HepG2 (cell line): Measurements from ENCODE around the gene M1AP. TPM values are rescaled to one million over a fixed set of nuclear protein-coding genes. Genes with fewer than 3 reads are reported as not detected.
A peak's percentile ranks its signal among the peaks of the same experiment; 100 is the strongest.

Source experiments
- ARNT ChIP-seq: fragments of 450-650 bp; IDR thresholded peaks from 2 replicates; pipeline ENCODE4 v1.6.1; 2017
- ARNT2 ChIP-seq: sonication (generic); formaldehyde crosslinking; IDR thresholded peaks from 2 replicates; pipeline ENCODE4 v1.8.0; 2022; ENCODE audit warnings: mild to moderate bottlenecking, low read depth, missing genetic modification reagents, moderate library complexity
- HNRNPLL ChIP-seq: fragments of 200-400 bp; formaldehyde crosslinking; IDR thresholded peaks from 2 replicates; pipeline ENCODE4 v1.6.1; 2017; ENCODE audit warnings: mild to moderate bottlenecking, low read depth, low read length; ENCODE audit not compliant: poor library complexity, severe bottlenecking
- KDM6A ChIP-seq: IDR thresholded peaks from 2 replicates; pipeline ENCODE4 v1.6.1; 2016; ENCODE audit warnings: low read depth
- MXD3 ChIP-seq: IDR thresholded peaks from 2 replicates; pipeline ENCODE4 v1.6.1; 2016; ENCODE audit warnings: mild to moderate bottlenecking, missing biosample characterization, missing genetic modification reagents
- NR3C1 ChIP-seq: sonication (generic); formaldehyde crosslinking; IDR thresholded peaks from 2 replicates; pipeline ENCODE4 v1.4.0; 2020; ENCODE audit warnings: missing genetic modification reagents
- POLR2AphosphoS5 ChIP-seq: IDR thresholded peaks from 2 replicates; pipeline ENCODE4 v1.6.1; 2012; ENCODE audit warnings: low read depth, low read length
- PPARG ChIP-seq: conservative IDR thresholded peaks from 2 replicates; pipeline ENCODE4 v1.6.1; 2016; ENCODE audit warnings: missing biosample characterization, missing genetic modification reagents
- REST ChIP-seq, 2 experiments: IDR thresholded peaks; 2 replicates each; pipeline ENCODE4 v1.6.1; 2011 to 2012; ENCODE audit warnings: low read length in 2 of 2, borderline replicate concordance in 1 of 2, low read depth in 1 of 2, mild to moderate bottlenecking in 1 of 2, moderate library complexity in 1 of 2
- REXO4 ChIP-seq: sonication (generic); formaldehyde crosslinking; IDR thresholded peaks from 2 replicates; pipeline ENCODE4 v1.8.0; 2022; ENCODE audit warnings: missing genetic modification reagents, mild to moderate bottlenecking, borderline replicate concordance
- SP5 ChIP-seq: IDR thresholded peaks from 2 replicates; pipeline ENCODE4 v1.6.1; 2016; ENCODE audit warnings: low read depth, borderline replicate concordance
- ZFP41 ChIP-seq: sonication (generic); formaldehyde crosslinking; IDR thresholded peaks from 2 replicates; pipeline ENCODE4 v1.4.0; 2020; ENCODE audit warnings: mild to moderate bottlenecking, missing genetic modification reagents, borderline replicate concordance
- ZNF138 ChIP-seq: sonication (generic); formaldehyde crosslinking; IDR thresholded peaks from 2 replicates; pipeline ENCODE4 v1.5.0; 2020; ENCODE audit warnings: mild to moderate bottlenecking, low read depth, missing genetic modification reagents
- ZNF441 ChIP-seq: sonication (generic); formaldehyde crosslinking; IDR thresholded peaks from 2 replicates; pipeline ENCODE4 v1.7.0; 2021; ENCODE audit warnings: missing genetic modification reagents, borderline replicate concordance
- ZNF510 ChIP-seq: sonication (generic); formaldehyde crosslinking; IDR thresholded peaks from 2 replicates; pipeline ENCODE4 v1.4.0; 2020; ENCODE audit warnings: low read depth, mild to moderate bottlenecking, missing genetic modification reagents
- ZNF776 ChIP-seq: sonication (generic); formaldehyde crosslinking; IDR thresholded peaks from 2 replicates; pipeline ENCODE4 v1.4.0; 2020; ENCODE audit warnings: mild to moderate bottlenecking, missing genetic modification reagents
- ZSCAN5A ChIP-seq: sonication (generic); formaldehyde crosslinking; IDR thresholded peaks from 2 replicates; pipeline ENCODE4 v1.8.0; 2022; ENCODE audit warnings: mild to moderate bottlenecking, missing genetic modification reagents, borderline replicate concordance
- polyA plus RNA-seq, 8 experiments: library from polyadenylated mRNA; depleted of rRNA in 3 of 8; stranded (reverse) in 7 of 8; unstranded in 1 of 8; fragments of >200 nt; fragmentation: Illumina TruSeq in 4 of 8; extraction: Trizol in 4 of 8; gene quantifications; 2 replicates each; pipeline versions ENCODE4 v1.2.1 to v1.2.3, GENCODE V29; 2011 to 2016; ENCODE audit warnings: low read depth in 4 of 8, missing spikeins in 1 of 8, mixed read lengths in 1 of 8; ENCODE audit not compliant: insufficient read depth in 1 of 8
- total RNA-seq, 5 experiments: library from RNA; depleted of rRNA; stranded (reverse); fragments of >200 nt; fragmentation: Illumina TruSeq; extraction: Trizol; gene quantifications; 2 replicates each; pipeline ENCODE4 v1.2.3, GENCODE V29; 2016; ENCODE audit warnings: low read depth in 1 of 5
- TF ChIP-seq, protein P1 (sequence below): sonication (generic); formaldehyde crosslinking; IDR thresholded peaks from 2 replicates; pipeline ENCODE4 v1.4.0; 2020; ENCODE audit warnings: missing genetic modification reagents
- TF ChIP-seq, protein P2 (sequence below): sonication (generic); formaldehyde crosslinking; conservative IDR thresholded peaks from 2 replicates; pipeline ENCODE4 v1.4.0; 2020; ENCODE audit warnings: missing genetic modification reagents
- TF ChIP-seq, protein P3 (sequence below): IDR thresholded peaks from 2 replicates; pipeline ENCODE4 v1.6.1; 2016; ENCODE audit warnings: low read depth, borderline replicate concordance

The M1AP gene
- total and polyA plus RNA-seq, 2 of the 13 experiments (the other 11 are each of a cell fraction or from before 2014, with no cell fraction given), result not detected

DNA sequence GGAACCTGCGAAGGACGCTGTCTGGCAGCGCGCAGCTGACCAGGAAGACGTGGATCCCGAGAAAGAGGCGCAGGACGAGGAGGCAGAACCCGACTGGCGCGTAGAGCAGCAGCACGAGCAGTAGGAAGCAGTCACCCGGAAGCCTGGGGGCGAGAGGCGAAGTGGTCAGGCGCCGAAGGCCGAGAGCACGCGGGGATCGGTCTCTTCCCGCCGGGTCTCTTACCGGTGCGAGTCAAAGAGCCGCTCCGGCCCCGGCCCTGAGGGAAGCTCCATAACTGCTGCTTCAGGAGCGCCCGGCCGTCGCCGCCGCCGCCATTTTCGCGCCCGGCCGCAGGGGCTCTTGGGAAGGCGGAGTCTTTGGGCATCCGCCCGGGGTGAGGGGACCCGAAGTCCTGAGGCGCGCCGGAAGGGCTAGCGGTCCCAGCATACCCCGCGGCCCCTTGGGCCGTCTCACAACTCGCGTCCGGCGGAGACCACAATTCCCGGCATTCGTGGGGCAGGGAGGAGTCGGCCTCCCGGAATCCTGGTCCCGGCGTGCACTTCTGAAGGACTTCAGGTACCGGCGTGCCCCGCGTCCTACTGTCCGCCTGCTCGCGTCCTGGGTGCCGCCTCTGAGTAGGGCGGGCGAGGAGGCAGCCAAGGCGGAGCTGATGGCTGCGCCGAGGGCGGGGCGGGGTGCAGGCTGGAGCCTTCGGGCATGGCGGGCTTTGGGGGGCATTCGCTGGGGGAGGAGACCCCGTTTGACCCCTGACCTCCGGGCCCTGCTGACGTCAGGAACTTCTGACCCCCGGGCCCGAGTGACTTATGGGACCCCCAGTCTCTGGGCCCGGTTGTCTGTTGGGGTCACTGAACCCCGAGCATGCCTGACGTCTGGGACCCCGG lies 118.5 kb downstream of the M1AP start, which contains the start of the genes AUP1 and HTRA2 (continued):
- TF ChIP-seq, protein P1, sequence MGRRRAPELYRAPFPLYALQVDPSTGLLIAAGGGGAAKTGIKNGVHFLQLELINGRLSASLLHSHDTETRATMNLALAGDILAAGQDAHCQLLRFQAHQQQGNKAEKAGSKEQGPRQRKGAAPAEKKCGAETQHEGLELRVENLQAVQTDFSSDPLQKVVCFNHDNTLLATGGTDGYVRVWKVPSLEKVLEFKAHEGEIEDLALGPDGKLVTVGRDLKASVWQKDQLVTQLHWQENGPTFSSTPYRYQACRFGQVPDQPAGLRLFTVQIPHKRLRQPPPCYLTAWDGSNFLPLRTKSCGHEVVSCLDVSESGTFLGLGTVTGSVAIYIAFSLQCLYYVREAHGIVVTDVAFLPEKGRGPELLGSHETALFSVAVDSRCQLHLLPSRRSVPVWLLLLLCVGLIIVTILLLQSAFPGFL, result no peak
- TF ChIP-seq ZNF510 (peak; percentile 91; the same call in 1 of the 2 replicates), MXD3 (CRISPR knock-in tag) (peak; percentile 68; the same call in 1 of the 2 replicates), SP5 (CRISPR knock-in tag) (peak; percentile 83), REXO4 (CRISPR knock-in tag) (peak; percentile 13; the same call in 1 of the 2 replicates), ZSCAN5A (no peak; the same call in 1 of the 2 replicates), KDM6A (CRISPR knock-in tag) (no peak), ZNF441 (no peak; the same call in none of the 2 replicates), ARNT (no peak), ZFP41 (CRISPR knock-in tag) (no peak), ZNF138 (CRISPR knock-in tag) (0 out of 2 replicates have a peak, but pooled peaks have one; percentile 23), NR3C1 (no peak), PPARG (CRISPR knock-in tag) (no peak; the same call in 1 of the 2 replicates), ZNF776 (CRISPR knock-in tag) (peak; percentile 64; the same call in 1 of the 2 replicates), HNRNPLL (peak; percentile 81), REST (IDR thresholded peaks at IDR 0.05; ENCODE audit: borderline replicate concordance in 1 of 2, low read depth in 1 of 2, low read length in 2 of 2) (peak in 1 of 2 experiments; percentile 74; a peak in 1 of 4 replicates), ARNT2 (CRISPR knock-in tag) (peak; percentile 68), POLR2AphosphoS5 (peak; percentile 91)
- TF ChIP-seq, protein P2, sequence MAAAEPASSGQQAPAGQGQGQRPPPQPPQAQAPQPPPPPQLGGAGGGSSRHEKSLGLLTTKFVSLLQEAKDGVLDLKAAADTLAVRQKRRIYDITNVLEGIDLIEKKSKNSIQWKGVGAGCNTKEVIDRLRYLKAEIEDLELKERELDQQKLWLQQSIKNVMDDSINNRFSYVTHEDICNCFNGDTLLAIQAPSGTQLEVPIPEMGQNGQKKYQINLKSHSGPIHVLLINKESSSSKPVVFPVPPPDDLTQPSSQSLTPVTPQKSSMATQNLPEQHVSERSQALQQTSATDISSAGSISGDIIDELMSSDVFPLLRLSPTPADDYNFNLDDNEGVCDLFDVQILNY, result 0 out of 2 replicates have a peak, but pooled peaks have one; percentile 36
- TF ChIP-seq, protein P3, sequence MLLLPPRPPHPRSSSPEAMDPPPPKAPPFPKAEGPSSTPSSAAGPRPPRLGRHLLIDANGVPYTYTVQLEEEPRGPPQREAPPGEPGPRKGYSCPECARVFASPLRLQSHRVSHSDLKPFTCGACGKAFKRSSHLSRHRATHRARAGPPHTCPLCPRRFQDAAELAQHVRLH (CRISPR knock-in tag), result peak; percentile 48; the same call in 1 of the 2 replicates
